GM12874 (cell line): ENCODE measurements around the gene CTNNA3.

Experiments used
- TF ChIP-seq, protein P1 (sequence below): IDR thresholded peaks from 2 replicates; pipeline ENCODE4 v1.5.1; 2011; ENCODE audit warnings: low read depth, mild to moderate bottlenecking, control low read depth, low read length, moderate library complexity; ENCODE audit not compliant: insufficient read depth

The CTNNA3 gene

DNA sequence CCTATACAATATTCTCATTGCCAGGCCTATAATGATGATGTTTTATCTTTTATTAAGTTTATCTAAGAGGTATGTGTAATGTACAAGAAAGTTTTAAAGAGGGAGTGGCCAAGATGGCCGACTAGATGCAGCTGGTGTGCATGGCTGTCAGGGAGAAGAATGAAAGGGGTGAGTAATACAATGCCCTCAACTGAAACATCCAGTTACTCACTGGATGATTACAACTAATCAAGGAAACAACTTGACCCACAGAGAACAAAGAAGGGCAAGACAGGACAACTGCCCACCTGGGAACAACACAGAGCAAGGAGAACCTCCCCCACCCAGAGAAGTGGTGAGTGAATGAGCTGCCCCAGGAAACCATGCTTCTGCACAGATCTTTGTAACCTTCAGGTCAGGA, 1650.1 kb downstream of the CTNNA3 start:
- TF ChIP-seq, protein P1, sequence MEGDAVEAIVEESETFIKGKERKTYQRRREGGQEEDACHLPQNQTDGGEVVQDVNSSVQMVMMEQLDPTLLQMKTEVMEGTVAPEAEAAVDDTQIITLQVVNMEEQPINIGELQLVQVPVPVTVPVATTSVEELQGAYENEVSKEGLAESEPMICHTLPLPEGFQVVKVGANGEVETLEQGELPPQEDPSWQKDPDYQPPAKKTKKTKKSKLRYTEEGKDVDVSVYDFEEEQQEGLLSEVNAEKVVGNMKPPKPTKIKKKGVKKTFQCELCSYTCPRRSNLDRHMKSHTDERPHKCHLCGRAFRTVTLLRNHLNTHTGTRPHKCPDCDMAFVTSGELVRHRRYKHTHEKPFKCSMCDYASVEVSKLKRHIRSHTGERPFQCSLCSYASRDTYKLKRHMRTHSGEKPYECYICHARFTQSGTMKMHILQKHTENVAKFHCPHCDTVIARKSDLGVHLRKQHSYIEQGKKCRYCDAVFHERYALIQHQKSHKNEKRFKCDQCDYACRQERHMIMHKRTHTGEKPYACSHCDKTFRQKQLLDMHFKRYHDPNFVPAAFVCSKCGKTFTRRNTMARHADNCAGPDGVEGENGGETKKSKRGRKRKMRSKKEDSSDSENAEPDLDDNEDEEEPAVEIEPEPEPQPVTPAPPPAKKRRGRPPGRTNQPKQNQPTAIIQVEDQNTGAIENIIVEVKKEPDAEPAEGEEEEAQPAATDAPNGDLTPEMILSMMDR: no peak

DNA sequence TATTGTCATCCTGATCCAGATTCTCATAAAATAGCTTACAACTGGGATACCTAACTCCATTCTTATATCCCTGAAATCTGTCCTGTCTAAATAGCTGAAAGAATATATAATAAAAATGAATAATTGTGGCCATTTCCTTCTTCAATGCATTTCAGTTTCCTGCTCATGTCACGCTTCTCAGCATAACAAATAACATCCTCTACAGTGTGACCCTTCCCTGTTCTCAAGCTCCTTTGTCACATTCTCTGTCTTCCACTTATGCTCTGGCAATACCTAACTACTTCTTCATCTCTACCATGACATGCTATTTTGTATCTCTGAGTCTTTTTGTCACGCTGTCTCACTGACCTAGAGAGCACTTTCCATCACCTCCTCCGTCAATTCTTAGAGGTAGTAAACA, 1654.2 kb downstream of the CTNNA3 start:
- TF ChIP-seq, protein P1: no peak

DNA sequence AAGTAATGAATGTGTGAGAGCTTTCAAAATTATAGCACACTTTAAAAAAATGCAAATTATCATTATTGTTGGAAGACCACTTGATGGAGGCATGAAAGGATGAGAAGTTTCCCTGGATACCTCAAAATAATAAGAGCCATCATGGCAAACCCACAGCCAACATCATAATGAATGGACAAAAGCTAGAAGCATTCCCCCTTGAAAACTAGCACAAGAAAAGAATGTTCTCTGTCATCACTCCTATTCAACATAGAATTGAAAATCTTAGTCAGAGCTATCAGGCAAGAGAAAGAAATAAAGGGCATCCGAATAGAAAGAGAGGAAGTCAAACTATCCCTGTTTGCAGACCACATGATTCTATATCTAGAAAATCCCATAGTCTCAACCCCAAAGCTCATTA, 1657.4 kb downstream of the CTNNA3 start:
- TF ChIP-seq, protein P1: no peak

DNA sequence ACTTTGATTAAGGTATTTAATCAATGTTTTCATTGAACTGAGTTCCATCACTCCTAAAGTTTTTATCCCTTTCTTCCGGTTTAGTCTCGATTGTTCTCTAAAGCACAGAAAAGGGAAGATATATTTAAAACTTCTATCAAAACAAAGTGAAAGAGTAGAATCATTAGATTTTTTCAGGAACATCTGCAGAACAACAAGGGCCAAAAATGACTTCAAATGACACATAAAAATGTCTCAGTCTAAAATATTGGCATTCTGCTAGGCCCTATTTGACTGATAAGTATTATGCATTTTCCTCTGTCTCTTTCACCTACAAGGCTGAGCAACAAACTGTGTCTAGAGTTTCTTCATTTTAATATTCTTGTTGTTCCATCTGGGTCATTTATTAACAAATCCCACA, 1669.7 kb downstream of the CTNNA3 start:
- TF ChIP-seq, protein P1: no peak

DNA sequence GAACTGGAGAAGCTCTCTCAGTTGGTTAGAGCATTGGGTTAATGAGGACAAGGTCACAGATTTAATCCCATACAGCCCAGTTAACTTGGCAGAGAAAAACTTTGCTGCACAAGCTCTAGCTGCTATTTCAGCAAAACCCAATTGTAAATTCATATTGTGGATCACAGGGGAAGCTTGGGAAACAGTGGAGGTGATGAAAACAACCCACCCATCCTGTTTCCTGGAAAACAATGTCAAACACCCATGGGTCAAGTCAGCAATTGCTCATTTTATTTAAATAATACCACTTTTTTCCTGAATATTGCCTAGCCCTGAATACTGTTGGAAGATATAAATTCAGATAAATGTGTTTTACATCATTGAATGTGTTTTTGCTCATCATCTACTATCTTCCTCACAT, 1670.8 kb downstream of the CTNNA3 start:
- TF ChIP-seq, protein P1: no peak

DNA sequence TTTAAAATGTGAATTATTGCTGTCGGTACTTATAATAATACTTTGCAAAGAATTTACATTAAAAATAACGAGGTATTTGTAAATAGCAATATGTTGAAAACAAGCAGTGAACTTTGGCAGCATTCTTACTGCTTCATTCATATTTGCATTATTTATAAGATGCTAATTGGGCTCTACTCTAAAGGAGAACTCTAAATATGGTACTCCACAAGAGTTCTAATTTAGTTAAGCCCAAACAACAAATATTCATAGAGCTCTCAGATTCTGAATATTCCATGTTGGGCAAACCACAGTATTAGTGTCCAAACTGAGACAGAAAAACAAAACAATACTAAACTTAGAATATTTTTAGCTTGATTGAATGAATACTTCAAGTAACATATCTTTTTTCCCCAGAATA, 1674.6 kb downstream of the CTNNA3 start:
- TF ChIP-seq, protein P1: no peak

DNA sequence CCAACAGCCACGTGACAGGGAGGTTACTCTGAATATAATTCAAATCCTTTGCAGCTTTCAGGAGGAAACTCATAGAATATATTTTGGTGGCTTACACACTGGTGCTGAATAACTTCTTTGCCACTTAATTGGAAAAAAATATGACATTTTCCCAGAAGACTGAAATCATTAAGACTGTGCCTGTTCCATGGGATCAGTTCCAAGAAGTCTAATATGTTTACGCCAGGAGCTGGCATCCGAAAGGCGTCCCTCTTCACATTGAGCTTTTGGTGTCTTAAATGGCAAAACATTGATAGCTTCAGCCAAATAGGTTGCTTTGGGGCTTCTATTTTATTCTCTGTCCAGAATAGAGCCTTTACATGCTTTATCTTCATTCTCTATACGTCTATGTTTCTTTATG, 1687.8 kb downstream of the CTNNA3 start:
- TF ChIP-seq, protein P1: no peak

- TF ChIP-seq, protein P1: no peak
These were observed 1689.6 kb downstream of the CTNNA3 start for GRCh38 chr10:66006411-66006810.
